ENCODE results near the gene RETREG3.

DNA sequence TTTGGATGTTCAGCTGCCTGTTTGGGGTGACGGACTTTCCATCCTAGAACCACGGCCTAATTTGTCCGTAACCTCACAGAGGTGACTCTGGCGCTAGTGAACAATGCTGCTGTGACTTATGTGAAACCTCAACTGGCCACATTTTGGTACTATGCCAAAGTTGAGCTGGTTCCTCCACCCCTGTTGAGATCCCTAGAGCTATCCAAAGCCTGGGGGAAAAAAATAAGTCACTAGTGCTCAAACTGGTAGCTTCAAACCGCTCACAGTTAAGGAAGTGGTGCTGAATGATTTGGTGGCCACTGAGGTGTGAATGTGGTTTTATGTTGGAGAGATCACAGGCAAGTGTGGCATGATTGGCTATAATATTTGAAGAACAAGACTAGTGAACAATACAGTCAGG lies 38.6 kb upstream of the RETREG3 start:
- TF ChIP-seq PHF8 (IDR thresholded peaks at IDR 0.05; ENCODE audit: borderline replicate concordance, low read length) (no peak), CBX5 (IDR thresholded peaks at IDR 0.05; ENCODE audit: borderline replicate concordance, low read depth) (no peak), SUPT5H (IDR thresholded peaks at IDR 0.05) (no peak), POU5F1 (IDR thresholded peaks at IDR 0.05; ENCODE audit: borderline replicate concordance, low read depth, low read length, partially characterized antibody) (no peak), CHD1 (IDR thresholded peaks at IDR 0.05; ENCODE audit: low read length) (no peak), SIN3A (IDR thresholded peaks at IDR 0.05; ENCODE audit: borderline replicate concordance in 2 of 2, control insufficient read depth in 1 of 2, low read depth in 2 of 2, low read length in 2 of 2) (no peak), EZH2 (IDR thresholded peaks at IDR 0.05; ENCODE audit: borderline replicate concordance, low read depth, low read length) (no peak), POLR2A (conservative IDR thresholded peaks at IDR 0.05) (no peak), SP1 (CRISPR knock-in tag; IDR thresholded peaks at IDR 0.05) (no peak), TARDBP (IDR thresholded peaks at IDR 0.05) (no peak)
- TF ChIP-seq, protein P1, sequence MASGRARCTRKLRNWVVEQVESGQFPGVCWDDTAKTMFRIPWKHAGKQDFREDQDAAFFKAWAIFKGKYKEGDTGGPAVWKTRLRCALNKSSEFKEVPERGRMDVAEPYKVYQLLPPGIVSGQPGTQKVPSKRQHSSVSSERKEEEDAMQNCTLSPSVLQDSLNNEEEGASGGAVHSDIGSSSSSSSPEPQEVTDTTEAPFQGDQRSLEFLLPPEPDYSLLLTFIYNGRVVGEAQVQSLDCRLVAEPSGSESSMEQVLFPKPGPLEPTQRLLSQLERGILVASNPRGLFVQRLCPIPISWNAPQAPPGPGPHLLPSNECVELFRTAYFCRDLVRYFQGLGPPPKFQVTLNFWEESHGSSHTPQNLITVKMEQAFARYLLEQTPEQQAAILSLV (tag; IDR thresholded peaks at IDR 0.05) = no peak
- TF ChIP-seq, protein P2, sequence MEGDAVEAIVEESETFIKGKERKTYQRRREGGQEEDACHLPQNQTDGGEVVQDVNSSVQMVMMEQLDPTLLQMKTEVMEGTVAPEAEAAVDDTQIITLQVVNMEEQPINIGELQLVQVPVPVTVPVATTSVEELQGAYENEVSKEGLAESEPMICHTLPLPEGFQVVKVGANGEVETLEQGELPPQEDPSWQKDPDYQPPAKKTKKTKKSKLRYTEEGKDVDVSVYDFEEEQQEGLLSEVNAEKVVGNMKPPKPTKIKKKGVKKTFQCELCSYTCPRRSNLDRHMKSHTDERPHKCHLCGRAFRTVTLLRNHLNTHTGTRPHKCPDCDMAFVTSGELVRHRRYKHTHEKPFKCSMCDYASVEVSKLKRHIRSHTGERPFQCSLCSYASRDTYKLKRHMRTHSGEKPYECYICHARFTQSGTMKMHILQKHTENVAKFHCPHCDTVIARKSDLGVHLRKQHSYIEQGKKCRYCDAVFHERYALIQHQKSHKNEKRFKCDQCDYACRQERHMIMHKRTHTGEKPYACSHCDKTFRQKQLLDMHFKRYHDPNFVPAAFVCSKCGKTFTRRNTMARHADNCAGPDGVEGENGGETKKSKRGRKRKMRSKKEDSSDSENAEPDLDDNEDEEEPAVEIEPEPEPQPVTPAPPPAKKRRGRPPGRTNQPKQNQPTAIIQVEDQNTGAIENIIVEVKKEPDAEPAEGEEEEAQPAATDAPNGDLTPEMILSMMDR (IDR thresholded peaks at IDR 0.05 in 2 of 3, conservative IDR thresholded peaks at IDR 0.05 in 1 of 3; ENCODE audit: insufficient read depth in 2 of 3, low read depth in 1 of 3, low read length in 3 of 3) = no peak
- TF ChIP-seq, protein P3, sequence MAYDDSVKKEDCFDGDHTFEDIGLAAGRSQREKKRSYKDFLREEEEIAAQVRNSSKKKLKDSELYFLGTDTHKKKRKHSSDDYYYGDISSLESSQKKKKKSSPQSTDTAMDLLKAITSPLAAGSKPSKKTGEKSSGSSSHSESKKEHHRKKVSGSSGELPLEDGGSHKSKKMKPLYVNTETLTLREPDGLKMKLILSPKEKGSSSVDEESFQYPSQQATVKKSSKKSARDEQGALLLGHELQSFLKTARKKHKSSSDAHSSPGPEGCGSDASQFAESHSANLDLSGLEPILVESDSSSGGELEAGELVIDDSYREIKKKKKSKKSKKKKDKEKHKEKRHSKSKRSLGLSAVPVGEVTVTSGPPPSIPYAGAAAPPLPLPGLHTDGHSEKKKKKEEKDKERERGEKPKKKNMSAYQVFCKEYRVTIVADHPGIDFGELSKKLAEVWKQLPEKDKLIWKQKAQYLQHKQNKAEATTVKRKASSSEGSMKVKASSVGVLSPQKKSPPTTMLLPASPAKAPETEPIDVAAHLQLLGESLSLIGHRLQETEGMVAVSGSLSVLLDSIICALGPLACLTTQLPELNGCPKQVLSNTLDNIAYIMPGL (CRISPR knock-in tag; IDR thresholded peaks at IDR 0.05) = no peak
- TF ChIP-seq, protein P4, sequence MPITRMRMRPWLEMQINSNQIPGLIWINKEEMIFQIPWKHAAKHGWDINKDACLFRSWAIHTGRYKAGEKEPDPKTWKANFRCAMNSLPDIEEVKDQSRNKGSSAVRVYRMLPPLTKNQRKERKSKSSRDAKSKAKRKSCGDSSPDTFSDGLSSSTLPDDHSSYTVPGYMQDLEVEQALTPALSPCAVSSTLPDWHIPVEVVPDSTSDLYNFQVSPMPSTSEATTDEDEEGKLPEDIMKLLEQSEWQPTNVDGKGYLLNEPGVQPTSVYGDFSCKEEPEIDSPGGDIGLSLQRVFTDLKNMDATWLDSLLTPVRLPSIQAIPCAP (CRISPR knock-in tag; IDR thresholded peaks at IDR 0.05; ENCODE audit: borderline replicate concordance) = no peak
